Measurements from ENCODE around the gene ESRRB.
A peak's percentile ranks its signal among the peaks of the same experiment; 100 is the strongest.

Gene ESRRB

GRCh38 chr14:76375947-76376404, at the start of gene ESRRB:
Gene ESRRB (plus strand): TSS chr14:76376137. CDS start chr14:76376402, 265 bp downstream.
- H3K4me3 ChIP-seq (ENCODE audit: low read length) = peak within 1 kb of the TSS; percentile 52
- no peak within 1 kb of the TSS for H3K9ac ChIP-seq (ENCODE audit: low read length)
- H3K36me3 ChIP-seq (ENCODE audit: control insufficient read depth, insufficient read depth, low read length, severe bottlenecking) = no peaks in the 10 kb centered on the region
- peak; percentile 7 for DNase-seq (ENCODE audit: low read depth)
- peaks cover 67% of the 10 kb centered on the region for H3K27me3 ChIP-seq (replicated peaks; ENCODE audit: control insufficient read depth, insufficient read depth, low read length)
- peaks cover 11% of the 10 kb centered on the region for H3K4me1 ChIP-seq (ENCODE audit: control insufficient read depth, insufficient read depth, low read length)
- H3K9me3 ChIP-seq (ENCODE audit: control insufficient read depth, low read length) = no peaks in the 10 kb centered on the region

GRCh38 chr14:76326918-76327689, 48.8 kb upstream of the ESRRB start:
- DNase-seq (ENCODE audit: low read depth) = no peak
- H3K9ac ChIP-seq (ENCODE audit: low read length) = no peak overlapping the region
- no peaks in the 10 kb centered on the region for H3K36me3 ChIP-seq (ENCODE audit: control insufficient read depth, insufficient read depth, low read length, severe bottlenecking)
- no peak overlapping the region for H3K4me3 ChIP-seq (ENCODE audit: low read length)
- H3K4me1 ChIP-seq (ENCODE audit: control insufficient read depth, insufficient read depth, low read length) = peaks cover 7% of the 10 kb centered on the region
- peaks cover 29% of the 10 kb centered on the region for H3K27me3 ChIP-seq (replicated peaks; ENCODE audit: control insufficient read depth, insufficient read depth, low read length)
- no peaks in the 10 kb centered on the region for H3K9me3 ChIP-seq (ENCODE audit: control insufficient read depth, low read length)

GRCh38 chr14:76328457-76329137, 47.3 kb upstream of the ESRRB start:
- DNase-seq (ENCODE audit: low read depth) = no peak
- peaks cover 29% of the 10 kb centered on the region for H3K27me3 ChIP-seq (replicated peaks; ENCODE audit: control insufficient read depth, insufficient read depth, low read length)
- no peaks in the 10 kb centered on the region for H3K9me3 ChIP-seq (ENCODE audit: control insufficient read depth, low read length)
- H3K4me1 ChIP-seq (ENCODE audit: control insufficient read depth, insufficient read depth, low read length) = peaks cover 7% of the 10 kb centered on the region
- H3K36me3 ChIP-seq (ENCODE audit: control insufficient read depth, insufficient read depth, low read length, severe bottlenecking) = no peaks in the 10 kb centered on the region
- no peak overlapping the region for H3K9ac ChIP-seq (ENCODE audit: low read length)
- H3K4me3 ChIP-seq (ENCODE audit: low read length) = no peak overlapping the region

- Histone ChIP-seq H3K27me3 (replicated peaks; ENCODE audit: control insufficient read depth, insufficient read depth, low read length) (peaks cover 26% of the 10 kb centered on the region), H3K36me3 (ENCODE audit: control insufficient read depth, insufficient read depth, low read length, severe bottlenecking) (no peaks in the 10 kb centered on the region), H3K4me1 (ENCODE audit: control insufficient read depth, insufficient read depth, low read length) (peaks cover 7% of the 10 kb centered on the region), H3K4me3 (ENCODE audit: low read length) (no peak overlapping the region), H3K9me3 (ENCODE audit: control insufficient read depth, low read length) (no peaks in the 10 kb centered on the region), H3K9ac (ENCODE audit: low read length) (no peak overlapping the region)
- DNase-seq (ENCODE audit: low read depth) = no peak
Measured at GRCh38 chr14:76329154-76329928, 46.6 kb upstream of the ESRRB start.

GRCh38 chr14:76329951-76330350, 46.0 kb upstream of the ESRRB start:
- DNase-seq (ENCODE audit: low read depth) = no peak
- Histone ChIP-seq H3K36me3 (ENCODE audit: control insufficient read depth, insufficient read depth, low read length, severe bottlenecking) (no peaks in the 10 kb centered on the region), H3K4me3 (ENCODE audit: low read length) (no peak overlapping the region), H3K9ac (ENCODE audit: low read length) (no peak overlapping the region), H3K27me3 (replicated peaks; ENCODE audit: control insufficient read depth, insufficient read depth, low read length) (peaks cover 22% of the 10 kb centered on the region), H3K4me1 (ENCODE audit: control insufficient read depth, insufficient read depth, low read length) (peaks cover 7% of the 10 kb centered on the region), H3K9me3 (ENCODE audit: control insufficient read depth, low read length) (no peaks in the 10 kb centered on the region)

- H3K27me3 ChIP-seq (replicated peaks; ENCODE audit: control insufficient read depth, insufficient read depth, low read length) = peaks cover 22% of the 10 kb centered on the region
- H3K9ac ChIP-seq (ENCODE audit: low read length) = no peak overlapping the region
- no peaks in the 10 kb centered on the region for H3K9me3 ChIP-seq (ENCODE audit: control insufficient read depth, low read length)
- H3K4me1 ChIP-seq (ENCODE audit: control insufficient read depth, insufficient read depth, low read length) = peaks cover 7% of the 10 kb centered on the region
- no peak overlapping the region for H3K4me3 ChIP-seq (ENCODE audit: low read length)
- DNase-seq (ENCODE audit: low read depth) = no peak
- no peaks in the 10 kb centered on the region for H3K36me3 ChIP-seq (ENCODE audit: control insufficient read depth, insufficient read depth, low read length, severe bottlenecking)
Measured at GRCh38 chr14:76330411-76331327, 45.3 kb upstream of the ESRRB start.

- no peak for DNase-seq (ENCODE audit: low read depth)
- H3K9ac ChIP-seq (ENCODE audit: low read length) = no peak overlapping the region
- no peaks in the 10 kb centered on the region for H3K36me3 ChIP-seq (ENCODE audit: control insufficient read depth, insufficient read depth, low read length, severe bottlenecking)
- no peaks in the 10 kb centered on the region for H3K9me3 ChIP-seq (ENCODE audit: control insufficient read depth, low read length)
- H3K4me1 ChIP-seq (ENCODE audit: control insufficient read depth, insufficient read depth, low read length) = peaks cover 7% of the 10 kb centered on the region
- H3K4me3 ChIP-seq (ENCODE audit: low read length) = no peak overlapping the region
- peaks cover 29% of the 10 kb centered on the region for H3K27me3 ChIP-seq (replicated peaks; ENCODE audit: control insufficient read depth, insufficient read depth, low read length)
Measured at GRCh38 chr14:76331328-76332011, 44.5 kb upstream of the ESRRB start.

GRCh38 chr14:76333664-76334063, 42.3 kb upstream of the ESRRB start:
- peaks cover 10% of the 10 kb centered on the region for H3K4me1 ChIP-seq (ENCODE audit: control insufficient read depth, insufficient read depth, low read length)
- no peaks in the 10 kb centered on the region for H3K9me3 ChIP-seq (ENCODE audit: control insufficient read depth, low read length)
- no peak for DNase-seq (ENCODE audit: low read depth)
- no peak overlapping the region for H3K9ac ChIP-seq (ENCODE audit: low read length)
- H3K4me3 ChIP-seq (ENCODE audit: low read length) = no peak overlapping the region
- H3K36me3 ChIP-seq (ENCODE audit: control insufficient read depth, insufficient read depth, low read length, severe bottlenecking) = no peaks in the 10 kb centered on the region
- peaks cover 33% of the 10 kb centered on the region for H3K27me3 ChIP-seq (replicated peaks; ENCODE audit: control insufficient read depth, insufficient read depth, low read length)

- no peaks in the 10 kb centered on the region for H3K36me3 ChIP-seq (ENCODE audit: control insufficient read depth, insufficient read depth, low read length, severe bottlenecking)
- peaks cover 26% of the 10 kb centered on the region for H3K27me3 ChIP-seq (replicated peaks; ENCODE audit: control insufficient read depth, insufficient read depth, low read length)
- no peak for DNase-seq (ENCODE audit: low read depth)
Measured at GRCh38 chr14:76334316-76334715, 41.6 kb upstream of the ESRRB start.

GRCh38 chr14:76336876-76337275, 39.1 kb upstream of the ESRRB start:
- no peaks in the 10 kb centered on the region for H3K9me3 ChIP-seq (ENCODE audit: control insufficient read depth, low read length)
- H3K4me1 ChIP-seq (ENCODE audit: control insufficient read depth, insufficient read depth, low read length) = peaks cover 3% of the 10 kb centered on the region
- H3K27me3 ChIP-seq (replicated peaks; ENCODE audit: control insufficient read depth, insufficient read depth, low read length) = peaks cover 25% of the 10 kb centered on the region
- no peaks in the 10 kb centered on the region for H3K36me3 ChIP-seq (ENCODE audit: control insufficient read depth, insufficient read depth, low read length, severe bottlenecking)
- no peak for DNase-seq (ENCODE audit: low read depth)
- H3K9ac ChIP-seq (ENCODE audit: low read length) = no peak overlapping the region
- H3K4me3 ChIP-seq (ENCODE audit: low read length) = no peak overlapping the region

More at GRCh38 chr14:76334316-76334715, 41.6 kb upstream of the ESRRB start:
- no peak overlapping the region for H3K9ac ChIP-seq (ENCODE audit: low read length)
- H3K4me3 ChIP-seq (ENCODE audit: low read length) = no peak overlapping the region
- H3K4me1 ChIP-seq (ENCODE audit: control insufficient read depth, insufficient read depth, low read length) = peaks cover 3% of the 10 kb centered on the region
- no peaks in the 10 kb centered on the region for H3K9me3 ChIP-seq (ENCODE audit: control insufficient read depth, low read length)
